ENCODE data around the gene RYR1.
"Not testable (repeated sequence)": the region's sequence is repeated elsewhere in the genome, so short reads cannot be mapped to it uniquely, and the experiment has no call there.

The RYR1 gene

GRCh38 chr19:38549942-38550341, 116.5 kb downstream of the RYR1 start:
- Histone ChIP-seq H3K79me2 (ENCODE audit: low read length) (no peaks in the 10 kb centered on the region), H3K4me1 (ENCODE audit: low read length) (peaks cover 32% of the 10 kb centered on the region), H3K4me3 (ENCODE audit: low read length) (no peak overlapping the region), H2AFZ (ENCODE audit: low read depth, low read length) (no peak overlapping the region), H3K9ac (ENCODE audit: low read length) (no peak overlapping the region), H3K27me3 (ENCODE audit: low read depth, low read length) (peaks cover 28% of the 10 kb centered on the region), H3K36me3 (replicated peaks; ENCODE audit: low read depth, low read length) (no peaks in the 10 kb centered on the region), H3K4me2 (ENCODE audit: low read length) (no peak overlapping the region), H3K9me3 (ENCODE audit: insufficient read depth, low read length) (no peaks in the 10 kb centered on the region), H3K27ac (ENCODE audit: low read length) (no peak overlapping the region), H4K20me1 (ENCODE audit: insufficient read depth, low read length) (no peaks in the 10 kb centered on the region)
- no peak for TF ChIP-seq EZH2phosphoT487 (IDR thresholded peaks at IDR 0.05; ENCODE audit: low read depth)
- TF ChIP-seq, protein P1, sequence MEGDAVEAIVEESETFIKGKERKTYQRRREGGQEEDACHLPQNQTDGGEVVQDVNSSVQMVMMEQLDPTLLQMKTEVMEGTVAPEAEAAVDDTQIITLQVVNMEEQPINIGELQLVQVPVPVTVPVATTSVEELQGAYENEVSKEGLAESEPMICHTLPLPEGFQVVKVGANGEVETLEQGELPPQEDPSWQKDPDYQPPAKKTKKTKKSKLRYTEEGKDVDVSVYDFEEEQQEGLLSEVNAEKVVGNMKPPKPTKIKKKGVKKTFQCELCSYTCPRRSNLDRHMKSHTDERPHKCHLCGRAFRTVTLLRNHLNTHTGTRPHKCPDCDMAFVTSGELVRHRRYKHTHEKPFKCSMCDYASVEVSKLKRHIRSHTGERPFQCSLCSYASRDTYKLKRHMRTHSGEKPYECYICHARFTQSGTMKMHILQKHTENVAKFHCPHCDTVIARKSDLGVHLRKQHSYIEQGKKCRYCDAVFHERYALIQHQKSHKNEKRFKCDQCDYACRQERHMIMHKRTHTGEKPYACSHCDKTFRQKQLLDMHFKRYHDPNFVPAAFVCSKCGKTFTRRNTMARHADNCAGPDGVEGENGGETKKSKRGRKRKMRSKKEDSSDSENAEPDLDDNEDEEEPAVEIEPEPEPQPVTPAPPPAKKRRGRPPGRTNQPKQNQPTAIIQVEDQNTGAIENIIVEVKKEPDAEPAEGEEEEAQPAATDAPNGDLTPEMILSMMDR (IDR thresholded peaks at IDR 0.05; ENCODE audit: low read depth, low read length), result no peak

DNA sequence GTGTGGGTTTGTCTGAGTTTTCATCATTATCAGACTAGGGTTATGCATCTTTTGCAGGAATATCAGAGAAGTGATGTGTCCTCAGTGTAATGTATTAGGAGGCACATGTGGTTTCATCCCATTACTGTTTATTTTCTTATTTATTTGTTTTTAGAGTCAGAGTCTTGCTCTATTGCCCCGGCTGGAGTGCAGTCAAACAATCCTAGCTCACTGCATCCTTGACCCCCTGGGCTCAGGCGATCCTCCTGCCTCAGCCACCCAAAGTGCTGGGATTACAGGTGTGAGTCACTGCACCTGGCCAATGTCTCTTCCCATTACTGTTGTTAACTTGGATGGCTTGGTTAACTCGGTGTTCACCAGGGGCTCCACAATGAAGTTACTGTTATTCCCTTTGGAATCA, 116.9 kb downstream of the RYR1 start:
- H3K9ac ChIP-seq (ENCODE audit: low read length), result no peak overlapping the region
- H3K4me2 ChIP-seq (ENCODE audit: low read length), result no peak overlapping the region
- H4K20me1 ChIP-seq (ENCODE audit: insufficient read depth, low read length), result no peaks in the 10 kb centered on the region
- H3K4me1 ChIP-seq (ENCODE audit: low read length), result peaks cover 34% of the 10 kb centered on the region
- H3K79me2 ChIP-seq (ENCODE audit: low read length), result no peaks in the 10 kb centered on the region
- TF ChIP-seq EZH2phosphoT487 (IDR thresholded peaks at IDR 0.05; ENCODE audit: low read depth), result no peak
- TF ChIP-seq, protein P1 (IDR thresholded peaks at IDR 0.05; ENCODE audit: low read depth, low read length), result no peak
- no peak overlapping the region for H3K27ac ChIP-seq (ENCODE audit: low read length)
- peaks cover 28% of the 10 kb centered on the region for H3K27me3 ChIP-seq (ENCODE audit: low read depth, low read length)
- no peaks in the 10 kb centered on the region for H3K9me3 ChIP-seq (ENCODE audit: insufficient read depth, low read length)
- no peak overlapping the region for H2AFZ ChIP-seq (ENCODE audit: low read depth, low read length)
- H3K36me3 ChIP-seq (replicated peaks; ENCODE audit: low read depth, low read length), result no peaks in the 10 kb centered on the region
- no peak overlapping the region for H3K4me3 ChIP-seq (ENCODE audit: low read length)

DNA sequence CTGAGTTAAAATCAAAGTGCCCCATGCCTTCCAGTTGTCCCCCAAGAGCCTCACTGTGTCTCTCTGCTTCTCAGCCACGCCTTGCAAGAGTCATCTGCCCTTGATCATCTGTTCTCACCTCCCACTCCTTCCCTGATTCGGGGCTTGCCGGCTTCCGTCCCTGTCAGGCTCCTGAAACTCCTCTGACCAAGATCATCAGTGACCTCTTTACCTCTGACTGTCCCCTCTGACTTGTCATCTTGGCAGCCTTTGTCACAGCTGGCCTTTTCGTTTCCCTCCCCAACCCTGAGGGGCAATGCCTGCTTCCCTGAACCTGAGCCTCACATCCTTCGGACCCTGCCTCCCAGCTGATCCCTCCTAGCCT, 117.9 kb downstream of the RYR1 start:
- no peaks in the 10 kb centered on the region for H3K79me2 ChIP-seq (ENCODE audit: low read length)
- peaks cover 38% of the 10 kb centered on the region for H3K4me1 ChIP-seq (ENCODE audit: low read length)
- no peaks in the 10 kb centered on the region for H3K9me3 ChIP-seq (ENCODE audit: insufficient read depth, low read length)
- no peaks in the 10 kb centered on the region for H4K20me1 ChIP-seq (ENCODE audit: insufficient read depth, low read length)
- H2AFZ ChIP-seq (ENCODE audit: low read depth, low read length), result no peak overlapping the region
- H3K36me3 ChIP-seq (replicated peaks; ENCODE audit: low read depth, low read length), result no peaks in the 10 kb centered on the region
- H3K4me2 ChIP-seq (ENCODE audit: low read length), result no peak overlapping the region
- H3K27ac ChIP-seq (ENCODE audit: low read length), result no peak overlapping the region
- TF ChIP-seq EZH2phosphoT487 (IDR thresholded peaks at IDR 0.05; ENCODE audit: low read depth), result no peak
- TF ChIP-seq, protein P1 (IDR thresholded peaks at IDR 0.05; ENCODE audit: low read depth, low read length), result no peak
- peaks cover 28% of the 10 kb centered on the region for H3K27me3 ChIP-seq (ENCODE audit: low read depth, low read length)
- H3K9ac ChIP-seq (ENCODE audit: low read length), result no peak overlapping the region
- no peak overlapping the region for H3K4me3 ChIP-seq (ENCODE audit: low read length)

DNA sequence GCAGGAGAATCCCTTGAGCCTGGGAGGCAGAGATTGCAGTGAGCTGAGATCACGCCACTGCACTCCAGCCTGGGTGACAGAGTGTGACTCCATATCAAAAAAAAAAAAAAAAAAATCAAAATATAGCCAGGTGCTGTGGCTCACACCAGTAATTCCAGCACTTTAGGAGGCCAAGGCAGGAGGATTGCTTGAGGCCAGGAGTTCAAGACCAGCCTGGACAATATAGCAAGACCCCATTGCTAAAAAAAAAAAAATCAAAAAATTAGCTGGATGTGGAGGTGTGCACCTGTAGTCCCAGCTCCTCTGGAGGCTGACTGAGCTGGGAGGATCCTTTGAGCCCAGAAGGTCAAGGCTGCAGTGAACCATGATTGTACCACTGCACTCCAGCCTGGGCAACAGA, 119.7 kb downstream of the RYR1 start:
- H3K79me2 ChIP-seq (ENCODE audit: low read length); H3K9ac ChIP-seq (ENCODE audit: low read length); H4K20me1 ChIP-seq (ENCODE audit: insufficient read depth, low read length); H3K4me2 ChIP-seq (ENCODE audit: low read length); H3K9me3 ChIP-seq (ENCODE audit: insufficient read depth, low read length); H3K27ac ChIP-seq (ENCODE audit: low read length); H3K36me3 ChIP-seq (replicated peaks; ENCODE audit: low read depth, low read length); H2AFZ ChIP-seq (ENCODE audit: low read depth, low read length); H3K4me3 ChIP-seq (ENCODE audit: low read length): not testable (repeated sequence)
- H3K27me3 ChIP-seq (ENCODE audit: low read depth, low read length), result peaks cover 23% of the 10 kb centered on the region
- peaks cover 40% of the 10 kb centered on the region for H3K4me1 ChIP-seq (ENCODE audit: low read length)

DNA sequence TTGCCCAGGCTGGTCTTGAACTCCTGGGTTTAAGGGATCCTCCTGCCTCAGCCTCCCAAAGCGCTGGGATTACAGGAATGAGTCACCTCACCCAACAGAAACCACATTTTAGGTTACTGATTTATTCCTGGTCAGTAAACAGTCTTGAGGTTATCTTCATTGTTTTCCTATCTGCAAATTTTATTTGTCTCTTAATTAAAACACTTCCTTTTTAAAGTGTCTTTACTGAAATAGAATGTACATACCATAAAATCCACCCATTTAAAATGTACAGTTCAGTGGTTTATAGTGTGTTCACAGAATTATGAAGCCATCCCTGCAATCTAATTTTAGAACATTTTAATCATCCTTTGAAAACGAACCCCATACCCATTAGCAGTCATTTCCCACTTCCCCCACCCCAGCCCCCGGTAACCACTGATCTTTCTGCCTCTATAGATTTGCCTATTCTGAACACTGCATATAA, 121.2 kb downstream of the RYR1 start:
- no peaks in the 10 kb centered on the region for H3K79me2 ChIP-seq (ENCODE audit: low read length)
- no peak overlapping the region; the same call in none of the 2 replicates for H3K27ac ChIP-seq (ENCODE audit: low read length)
- no peak overlapping the region for H2AFZ ChIP-seq (ENCODE audit: low read depth, low read length)
- H4K20me1 ChIP-seq (ENCODE audit: insufficient read depth, low read length), result no peaks in the 10 kb centered on the region
- H3K4me1 ChIP-seq (ENCODE audit: low read length), result peaks cover 48% of the 10 kb centered on the region
- no peak overlapping the region for H3K9ac ChIP-seq (ENCODE audit: low read length)
- H3K27me3 ChIP-seq (ENCODE audit: low read depth, low read length), result peaks cover 21% of the 10 kb centered on the region
- peak overlapping the region; percentile 45 for H3K4me2 ChIP-seq (ENCODE audit: low read length)
- H3K4me3 ChIP-seq (ENCODE audit: low read length), result peak overlapping the region; percentile 2; the same call in 1 of the 2 replicates
- no peaks in the 10 kb centered on the region for H3K36me3 ChIP-seq (replicated peaks; ENCODE audit: low read depth, low read length)
- TF ChIP-seq, protein P1 (IDR thresholded peaks at IDR 0.05; ENCODE audit: low read depth, low read length), result no peak
- TF ChIP-seq EZH2phosphoT487 (IDR thresholded peaks at IDR 0.05; ENCODE audit: low read depth), result peak; percentile 45; the same call in 1 of the 2 replicates
- no peaks in the 10 kb centered on the region for H3K9me3 ChIP-seq (ENCODE audit: insufficient read depth, low read length)

Measured in OCI-LY3 (cell line).